Astrocyte (in vitro differentiated cells and primary cell): ENCODE measurements around the gene SAMHD1. TPM values are rescaled to one million over a fixed set of nuclear protein-coding genes. Genes with fewer than 3 reads are reported as not detected.

Source experiments
- DNase-seq: peaks from one replicate; pipeline ENCODE4 v3.0.0-alpha.2; 2010; ENCODE audit warnings: low read depth
- FAIRE-seq: peaks from 2 replicates; lab custom pipeline; 2011; peaks lifted over from hg19 to GRCh38; lab: Jason Lieb, UNC
- H2AFZ ChIP-seq: 2 replicates; pipeline ENCODE4 v1.6.0; 2012; ENCODE audit warnings: low read depth, low read length, inconsistent platforms
- H3K27ac ChIP-seq: 2 replicates; pipeline ENCODE4 v1.5.1; 2011; ENCODE audit warnings: low read depth, low read length, inconsistent platforms
- H3K27me3 ChIP-seq: 2 replicates; pipeline ENCODE4 v1.6.0; 2011; ENCODE audit warnings: low read length, inconsistent platforms; ENCODE audit not compliant: insufficient read depth
- H3K36me3 ChIP-seq: 2 replicates; pipeline ENCODE4 v1.5.1; 2011; ENCODE audit warnings: low read length, inconsistent platforms; ENCODE audit not compliant: insufficient read depth
- H3K4me1 ChIP-seq: 2 replicates; pipeline ENCODE4 v1.5.1; 2011; ENCODE audit warnings: low read length, inconsistent platforms; ENCODE audit not compliant: insufficient read depth
- H3K4me2 ChIP-seq: 2 replicates; pipeline ENCODE4 v1.6.0; 2012; ENCODE audit warnings: low read length, inconsistent platforms
- H3K4me3 ChIP-seq: 2 replicates; pipeline ENCODE4 v1.5.1; 2011; ENCODE audit warnings: low read depth, mild to moderate bottlenecking, low read length, inconsistent platforms; ENCODE audit not compliant: insufficient read depth
- H3K79me2 ChIP-seq: 2 replicates; pipeline ENCODE4 v1.6.0; 2012; ENCODE audit warnings: mild to moderate bottlenecking, low read length, inconsistent platforms; ENCODE audit not compliant: insufficient read depth
- H3K9ac ChIP-seq: 2 replicates; pipeline ENCODE4 v1.6.0; 2012; ENCODE audit warnings: mild to moderate bottlenecking, low read length, inconsistent platforms
- H3K9me3 ChIP-seq: 2 replicates; pipeline ENCODE4 v1.5.1; 2012; ENCODE audit warnings: low read depth, mild to moderate bottlenecking, low read length, inconsistent platforms; ENCODE audit not compliant: insufficient read depth
- H4K20me1 ChIP-seq: 2 replicates; pipeline ENCODE4 v1.6.0; 2012; ENCODE audit warnings: low read length, inconsistent platforms; ENCODE audit not compliant: insufficient read depth
- H3K27ac Mint-ChIP-seq: one replicate; pipeline ENCODE4 v1.8.0; 2021; ENCODE audit warnings: mild to moderate bottlenecking, mixed read lengths; ENCODE audit not compliant: unreplicated experiment
- H3K27me3 Mint-ChIP-seq: one replicate; pipeline ENCODE4 v1.8.0; 2021; ENCODE audit warnings: low read depth, mixed read lengths; ENCODE audit not compliant: unreplicated experiment
- H3K36me3 Mint-ChIP-seq: one replicate; pipeline ENCODE4 v1.8.0; 2021; ENCODE audit warnings: low read depth, mixed read lengths; ENCODE audit not compliant: unreplicated experiment
- H3K4me1 Mint-ChIP-seq: one replicate; pipeline ENCODE4 v1.8.0; 2021; ENCODE audit warnings: low read depth, mixed read lengths; ENCODE audit not compliant: unreplicated experiment
- H3K4me3 Mint-ChIP-seq: one replicate; pipeline ENCODE4 v1.8.0; 2021; ENCODE audit warnings: mild to moderate bottlenecking, moderate library complexity, mixed read lengths; ENCODE audit not compliant: unreplicated experiment
- H3K9me3 Mint-ChIP-seq: one replicate; pipeline ENCODE4 v1.8.0; 2021; ENCODE audit warnings: mild to moderate bottlenecking, mixed read lengths; ENCODE audit not compliant: unreplicated experiment
- EZH2 ChIP-seq: IDR thresholded peaks from 2 replicates; pipeline ENCODE4 v1.6.1; 2012; ENCODE audit warnings: mild to moderate bottlenecking, low read length, inconsistent platforms; ENCODE audit not compliant: insufficient read depth
- total RNA-seq: library from RNA; stranded (reverse); gene quantifications from 2 replicates; pipeline ENCODE4 v1.2.1, GENCODE V29; 2021
- TF ChIP-seq, protein P1 (sequence below): IDR thresholded peaks from 2 replicates; pipeline ENCODE4 v1.5.1; 2011; ENCODE audit warnings: low read depth, mild to moderate bottlenecking, inconsistent platforms, low read length, moderate library complexity; ENCODE audit not compliant: insufficient read depth

The SAMHD1 gene
- total RNA-seq, 1 donor from 2014 or later: 99.7 TPM

DNA sequence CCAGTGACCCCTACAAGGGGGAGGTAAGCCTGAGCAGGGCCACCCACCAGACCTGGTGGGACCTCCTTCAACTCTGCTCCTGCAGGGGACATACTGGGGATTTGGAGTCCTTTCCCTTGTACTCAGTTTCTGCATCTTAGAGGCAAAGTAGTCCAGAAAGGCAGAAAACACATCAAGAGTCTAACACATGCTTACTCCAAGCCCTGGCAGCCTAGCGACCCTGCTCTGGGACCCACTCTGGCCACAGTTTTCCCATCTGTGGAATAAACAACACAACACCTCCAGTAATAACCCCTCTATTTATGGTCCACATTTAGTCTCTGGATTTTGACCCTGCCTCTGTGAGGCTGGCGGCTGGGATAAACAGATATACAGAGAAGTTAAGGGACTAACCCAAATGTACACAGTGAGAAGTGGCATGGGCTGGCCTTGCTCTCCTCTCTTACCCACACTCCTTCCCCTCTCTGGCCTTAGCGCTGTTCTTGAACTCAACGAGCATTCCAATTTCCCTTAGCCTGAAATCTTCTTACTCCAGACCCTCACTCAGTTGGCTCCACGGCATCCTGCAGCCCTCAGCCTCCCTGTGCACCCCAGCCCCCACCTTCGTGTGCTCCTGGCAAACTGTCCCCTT lies 91.7 kb downstream of the SAMHD1 start:
- Mint-ChIP-seq H3K36me3 (peaks cover 5% of the 10 kb centered on the region), H3K4me3 (no peak overlapping the region), H3K27ac (no peak overlapping the region), H3K27me3 (no peaks in the 10 kb centered on the region), H3K9me3 (peaks cover 1% of the 10 kb centered on the region), H3K4me1 (peaks cover 34% of the 10 kb centered on the region)
- no peak for DNase-seq
- H3K27me3 ChIP-seq: no peaks in the 10 kb centered on the region
- peak overlapping the region; percentile 1 for H3K9ac ChIP-seq
- H2AFZ ChIP-seq: no peak overlapping the region
- H3K4me2 ChIP-seq: peak overlapping the region; percentile 92
- H3K27ac ChIP-seq: no peak overlapping the region
- H3K4me1 ChIP-seq: peaks cover 52% of the 10 kb centered on the region
- peaks cover 76% of the 10 kb centered on the region for H4K20me1 ChIP-seq
- no peak for TF ChIP-seq EZH2
- TF ChIP-seq, protein P1, sequence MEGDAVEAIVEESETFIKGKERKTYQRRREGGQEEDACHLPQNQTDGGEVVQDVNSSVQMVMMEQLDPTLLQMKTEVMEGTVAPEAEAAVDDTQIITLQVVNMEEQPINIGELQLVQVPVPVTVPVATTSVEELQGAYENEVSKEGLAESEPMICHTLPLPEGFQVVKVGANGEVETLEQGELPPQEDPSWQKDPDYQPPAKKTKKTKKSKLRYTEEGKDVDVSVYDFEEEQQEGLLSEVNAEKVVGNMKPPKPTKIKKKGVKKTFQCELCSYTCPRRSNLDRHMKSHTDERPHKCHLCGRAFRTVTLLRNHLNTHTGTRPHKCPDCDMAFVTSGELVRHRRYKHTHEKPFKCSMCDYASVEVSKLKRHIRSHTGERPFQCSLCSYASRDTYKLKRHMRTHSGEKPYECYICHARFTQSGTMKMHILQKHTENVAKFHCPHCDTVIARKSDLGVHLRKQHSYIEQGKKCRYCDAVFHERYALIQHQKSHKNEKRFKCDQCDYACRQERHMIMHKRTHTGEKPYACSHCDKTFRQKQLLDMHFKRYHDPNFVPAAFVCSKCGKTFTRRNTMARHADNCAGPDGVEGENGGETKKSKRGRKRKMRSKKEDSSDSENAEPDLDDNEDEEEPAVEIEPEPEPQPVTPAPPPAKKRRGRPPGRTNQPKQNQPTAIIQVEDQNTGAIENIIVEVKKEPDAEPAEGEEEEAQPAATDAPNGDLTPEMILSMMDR: no peak
- FAIRE-seq: no peak
- H3K9me3 ChIP-seq: no peaks in the 10 kb centered on the region
- peaks cover 83% of the 10 kb centered on the region for H3K79me2 ChIP-seq
- no peak overlapping the region for H3K4me3 ChIP-seq
- H3K36me3 ChIP-seq: no peaks in the 10 kb centered on the region

DNA sequence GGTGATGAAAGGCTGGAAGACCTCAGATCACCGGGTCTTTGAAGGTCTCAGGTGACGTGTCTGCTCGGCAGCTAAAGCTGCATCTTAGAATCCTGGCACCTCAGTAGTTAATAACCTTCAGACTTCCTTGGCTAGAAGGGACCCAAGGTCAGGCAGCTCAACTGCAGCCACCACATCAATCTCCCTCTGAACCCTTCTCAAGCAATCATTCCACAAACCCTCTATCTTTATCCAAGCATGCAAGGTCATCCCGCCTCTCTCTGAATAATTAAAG lies 92.3 kb downstream of the SAMHD1 start:
- Mint-ChIP-seq H3K9me3 (peaks cover 1% of the 10 kb centered on the region), H3K4me1 (peaks cover 39% of the 10 kb centered on the region), H3K4me3 (no peak overlapping the region), H3K36me3 (peaks cover 5% of the 10 kb centered on the region), H3K27me3 (no peaks in the 10 kb centered on the region), H3K27ac (no peak overlapping the region)
- H2AFZ ChIP-seq: no peak overlapping the region
- no peak overlapping the region for H3K4me3 ChIP-seq
- H4K20me1 ChIP-seq: peaks cover 82% of the 10 kb centered on the region
- FAIRE-seq (no peak), DNase-seq (no peak)
- H3K9me3 ChIP-seq: no peaks in the 10 kb centered on the region
- no peaks in the 10 kb centered on the region for H3K27me3 ChIP-seq
- no peak overlapping the region for H3K9ac ChIP-seq
- TF ChIP-seq EZH2: no peak
- TF ChIP-seq, protein P1: no peak
- peaks cover 89% of the 10 kb centered on the region for H3K79me2 ChIP-seq
- H3K4me1 ChIP-seq: peaks cover 58% of the 10 kb centered on the region
- H3K4me2 ChIP-seq: peak overlapping the region; percentile 15
- no peak overlapping the region for H3K27ac ChIP-seq
- no peaks in the 10 kb centered on the region for H3K36me3 ChIP-seq
